NB4 (cell line): ENCODE results near the gene HNRNPA1.
A peak's percentile ranks its signal among the peaks of the same experiment; 100 is the strongest.
"Not testable (repeated sequence)": the region's sequence is repeated elsewhere in the genome, so short reads cannot be mapped to it uniquely, and the experiment has no call there.

Source experiments
- DNase-seq: peaks from one replicate; pipeline ENCODE4 v3.0.0; 2010; ENCODE audit warnings: low read depth
- H3K4me3 ChIP-seq: one replicate; pipeline ENCODE4 v1.5.1; 2011; ENCODE audit warnings: mild to moderate bottlenecking, low read depth, low read length, moderate library complexity
- MYC ChIP-seq: IDR thresholded peaks from 2 replicates; pipeline ENCODE4 v1.6.1; 2011; ENCODE audit warnings: low read depth, low read length
- POLR2A ChIP-seq: IDR thresholded peaks from 2 replicates; pipeline ENCODE4 v1.6.1; 2011; ENCODE audit warnings: mild to moderate bottlenecking; ENCODE audit not compliant: insufficient read length; ENCODE audit errors: extremely low read depth
- TF ChIP-seq, protein P1 (sequence below): IDR thresholded peaks from 2 replicates; pipeline ENCODE4 v1.6.1; 2011; ENCODE audit warnings: low read depth, low read length
- TF ChIP-seq, protein P2 (sequence below): IDR thresholded peaks from one replicate; pipeline ENCODE4 v1.5.1; 2012; ENCODE audit warnings: low read depth, low read length

Gene HNRNPA1

DNA sequence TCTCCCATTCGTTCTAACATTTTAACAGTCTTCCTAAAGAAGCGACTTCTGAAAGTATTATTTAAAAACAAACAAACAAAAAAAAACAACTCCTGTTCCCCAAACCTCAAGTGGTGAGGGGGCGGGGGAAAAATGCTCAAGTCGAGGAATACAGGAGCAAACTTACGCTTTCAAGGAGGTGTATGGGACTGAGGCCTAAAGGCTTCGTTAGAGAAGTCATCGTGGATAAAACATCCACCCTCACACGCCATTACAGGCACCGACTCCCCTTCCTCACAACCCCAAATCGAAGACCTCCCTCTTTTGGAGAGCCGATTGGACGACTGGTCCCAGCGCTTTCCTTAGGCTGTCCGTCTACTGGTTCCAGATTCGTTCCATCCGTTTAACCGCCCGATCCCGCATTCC, 1.3 kb upstream of the HNRNPA1 start:
- no peak for DNase-seq
- TF ChIP-seq, protein P1, sequence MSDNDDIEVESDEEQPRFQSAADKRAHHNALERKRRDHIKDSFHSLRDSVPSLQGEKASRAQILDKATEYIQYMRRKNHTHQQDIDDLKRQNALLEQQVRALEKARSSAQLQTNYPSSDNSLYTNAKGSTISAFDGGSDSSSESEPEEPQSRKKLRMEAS: no peak
- TF ChIP-seq MYC (no peak), POLR2A (no peak)
- TF ChIP-seq, protein P2, sequence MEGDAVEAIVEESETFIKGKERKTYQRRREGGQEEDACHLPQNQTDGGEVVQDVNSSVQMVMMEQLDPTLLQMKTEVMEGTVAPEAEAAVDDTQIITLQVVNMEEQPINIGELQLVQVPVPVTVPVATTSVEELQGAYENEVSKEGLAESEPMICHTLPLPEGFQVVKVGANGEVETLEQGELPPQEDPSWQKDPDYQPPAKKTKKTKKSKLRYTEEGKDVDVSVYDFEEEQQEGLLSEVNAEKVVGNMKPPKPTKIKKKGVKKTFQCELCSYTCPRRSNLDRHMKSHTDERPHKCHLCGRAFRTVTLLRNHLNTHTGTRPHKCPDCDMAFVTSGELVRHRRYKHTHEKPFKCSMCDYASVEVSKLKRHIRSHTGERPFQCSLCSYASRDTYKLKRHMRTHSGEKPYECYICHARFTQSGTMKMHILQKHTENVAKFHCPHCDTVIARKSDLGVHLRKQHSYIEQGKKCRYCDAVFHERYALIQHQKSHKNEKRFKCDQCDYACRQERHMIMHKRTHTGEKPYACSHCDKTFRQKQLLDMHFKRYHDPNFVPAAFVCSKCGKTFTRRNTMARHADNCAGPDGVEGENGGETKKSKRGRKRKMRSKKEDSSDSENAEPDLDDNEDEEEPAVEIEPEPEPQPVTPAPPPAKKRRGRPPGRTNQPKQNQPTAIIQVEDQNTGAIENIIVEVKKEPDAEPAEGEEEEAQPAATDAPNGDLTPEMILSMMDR: no peak

GRCh38 chr12:54279632-54280467, 676 bp upstream of the HNRNPA1 start, which contains the start of gene CBX5:
Gene CBX5, minus strand, starts transcription at chr12:54280122. Its CDS starts 22,472 bp downstream, at chr12:54257650.
- DNase-seq: peak; percentile 99
- H3K4me3 ChIP-seq: peak within 1 kb of the TSS; percentile 91
- TF ChIP-seq, protein P2: no peak
- TF ChIP-seq, protein P1: peak; percentile 98
- TF ChIP-seq MYC (peak; percentile 96), POLR2A (peak; percentile 73)

More for the DNA sequence above, 1.3 kb upstream of the HNRNPA1 start:
- H3K4me3 ChIP-seq: peak overlapping the region; percentile 91

DNA sequence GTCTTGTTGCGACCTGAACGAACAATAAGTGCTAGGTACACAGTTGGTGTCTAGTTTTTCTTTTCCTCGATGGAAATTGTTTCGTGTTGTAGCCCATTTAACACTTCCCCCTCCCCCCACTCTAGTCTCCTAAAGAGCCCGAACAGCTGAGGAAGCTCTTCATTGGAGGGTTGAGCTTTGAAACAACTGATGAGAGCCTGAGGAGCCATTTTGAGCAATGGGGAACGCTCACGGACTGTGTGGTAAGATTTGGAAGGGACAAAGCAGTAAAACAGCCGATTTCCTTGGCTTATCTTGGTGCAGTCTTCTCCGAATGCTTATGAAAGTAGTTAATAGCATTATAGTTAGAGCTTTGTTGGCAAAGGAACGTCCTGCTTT, 724 bp downstream of the HNRNPA1 start:
- peak overlapping the region; percentile 91 for H3K4me3 ChIP-seq
- DNase-seq: not testable (repeated sequence)

- peak overlapping the region; percentile 91 for H3K4me3 ChIP-seq
- peak; percentile 24 for DNase-seq
Measured at GRCh38 chr12:54281694-54282093, 1.2 kb downstream of the HNRNPA1 start.

- TF ChIP-seq, protein P2: no peak
- no peak for TF ChIP-seq MYC
- TF ChIP-seq POLR2A: no peak
- TF ChIP-seq, protein P1: no peak
Measured at GRCh38 chr12:54282949-54283593, 2.5 kb downstream of the HNRNPA1 start.

DNA sequence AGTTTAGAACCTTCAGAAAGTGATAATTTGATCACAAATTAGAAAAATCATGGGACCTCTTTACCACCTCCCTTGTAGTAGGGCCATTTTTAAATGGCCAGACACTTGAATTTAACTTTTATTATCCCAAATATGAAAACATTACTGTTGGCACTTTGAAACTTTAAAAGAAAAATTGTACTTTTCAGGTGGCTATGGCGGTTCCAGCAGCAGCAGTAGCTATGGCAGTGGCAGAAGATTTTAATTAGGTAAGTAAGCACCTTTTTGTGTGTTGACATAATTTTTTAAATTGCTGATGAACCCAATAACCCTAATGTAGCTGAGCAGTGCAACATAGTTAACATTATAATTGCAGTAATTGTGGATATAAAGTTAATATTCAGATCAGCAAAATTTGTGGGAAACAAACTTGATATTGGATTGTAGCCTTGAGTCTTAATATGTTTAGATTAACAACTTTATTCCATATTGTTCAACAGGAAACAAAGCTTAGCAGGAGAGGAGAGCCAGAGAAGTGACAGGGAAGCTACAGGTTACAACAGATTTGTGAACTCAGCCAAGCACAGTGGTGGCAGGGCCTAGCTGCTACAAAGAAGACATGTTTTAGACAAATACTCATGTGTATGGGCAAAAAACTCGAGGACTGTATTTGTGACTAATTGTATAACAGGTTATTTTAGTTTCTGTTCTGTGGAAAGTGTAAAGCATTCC, 3.7 kb downstream of the HNRNPA1 start:
- H3K4me3 ChIP-seq: peak overlapping the region; percentile 91
- DNase-seq: not testable (repeated sequence)

More at GRCh38 chr12:54282949-54283593, 2.5 kb downstream of the HNRNPA1 start:
- DNase-seq: peak; percentile 52
- H3K4me3 ChIP-seq: peak overlapping the region; percentile 91

- DNase-seq: peak; percentile 32
- TF ChIP-seq, protein P2: no peak
- TF ChIP-seq, protein P1: no peak
- TF ChIP-seq POLR2A (no peak), MYC (no peak)
- peak overlapping the region; percentile 63 for H3K4me3 ChIP-seq
Measured at GRCh38 chr12:54285150-54286041, 4.9 kb downstream of the HNRNPA1 start.
